ENCODE measurements around the gene ADTRP. TPM values are rescaled to one million over a fixed set of nuclear protein-coding genes. Genes with fewer than 3 reads are reported as not detected.

ADTRP gene
- total RNA-seq, 1 experiment from 2014 or later = 2.2 TPM

- DNase-seq (ENCODE audit: low read depth) = no peak
Observed at GRCh38 chr6:11773581-11773980, 5.0 kb downstream of the ADTRP start.

GRCh38 chr6:11773013-11773412 is 5.6 kb downstream of the ADTRP start:
- no peak for DNase-seq (ENCODE audit: low read depth)

GRCh38 chr6:11772109-11772825 is 6.3 kb downstream of the ADTRP start:
- peak; percentile 95 for DNase-seq (ENCODE audit: low read depth)

GRCh38 chr6:11771473-11772048 is 7.0 kb downstream of the ADTRP start:
- DNase-seq (ENCODE audit: low read depth) = peak; percentile 80

GRCh38 chr6:11770546-11771466 is 7.8 kb downstream of the ADTRP start:
- DNase-seq (ENCODE audit: low read depth) = peak; percentile 100

- no peak for DNase-seq (ENCODE audit: low read depth)
Observed at GRCh38 chr6:11769811-11770545, 8.6 kb downstream of the ADTRP start.

GRCh38 chr6:11769244-11769643 is 9.4 kb downstream of the ADTRP start:
- DNase-seq (ENCODE audit: low read depth) = peak; percentile 21

GRCh38 chr6:11767978-11768756 is 10.4 kb downstream of the ADTRP start:
- no peak for DNase-seq (ENCODE audit: low read depth)

- DNase-seq (ENCODE audit: low read depth) = no peak
Observed at GRCh38 chr6:11767458-11767857, 11.1 kb downstream of the ADTRP start.

- DNase-seq (ENCODE audit: low read depth) = peak; percentile 97
Observed at GRCh38 chr6:11766589-11767450, 11.8 kb downstream of the ADTRP start.

- no peak for DNase-seq (ENCODE audit: low read depth)
Observed at GRCh38 chr6:11766043-11766442, 12.6 kb downstream of the ADTRP start.

- DNase-seq (ENCODE audit: low read depth) = no peak
Observed at GRCh38 chr6:11764250-11764604, 14.4 kb downstream of the ADTRP start.

GRCh38 chr6:11763460-11764249 is 14.9 kb downstream of the ADTRP start:
- DNase-seq (ENCODE audit: low read depth) = no peak

- peak; percentile 73 for DNase-seq (ENCODE audit: low read depth)
Observed at GRCh38 chr6:11762794-11763459, 15.7 kb downstream of the ADTRP start.

GRCh38 chr6:11761744-11762620 is 16.6 kb downstream of the ADTRP start:
- DNase-seq (ENCODE audit: low read depth) = no peak

- DNase-seq (ENCODE audit: low read depth) = no peak
Observed at GRCh38 chr6:11760015-11760473, 18.6 kb downstream of the ADTRP start.

- DNase-seq (ENCODE audit: low read depth) = no peak
Observed at GRCh38 chr6:11758878-11759277, 19.7 kb downstream of the ADTRP start.

All from LHCN-M2 (cell line).